Measurements from ENCODE around the gene PAPPA. TPM values are rescaled to one million over a fixed set of nuclear protein-coding genes. Genes with fewer than 3 reads are reported as not detected.

Gene PAPPA
- 0.10 TPM for polyA plus RNA-seq (2012; ENCODE audit: insufficient read depth, insufficient read length)

- H3K4me3 ChIP-seq (ENCODE audit: low read length): no peak within 1 kb of the TSS
- DNase-seq (ENCODE audit: low read depth, low spot score): no peak
Measured at GRCh38 chr9:116153765-116154333, at the start of gene PAPPA. PAPPA (plus strand) TSS chr9:116153791; CDS start chr9:116154173, 382 bp downstream.

GRCh38 chr9:116103976-116104820, 49.4 kb upstream of the PAPPA start:
- H3K4me3 ChIP-seq (ENCODE audit: low read length): no peak overlapping the region
- no peak for DNase-seq (ENCODE audit: low read depth, low spot score)

- H3K4me3 ChIP-seq (ENCODE audit: low read length): no peak overlapping the region
- DNase-seq (ENCODE audit: low read depth, low spot score): peak; percentile 22
Measured at GRCh38 chr9:116112236-116112635, 41.4 kb upstream of the PAPPA start.

- H3K4me3 ChIP-seq (ENCODE audit: low read length): no peak overlapping the region
- DNase-seq (ENCODE audit: low read depth, low spot score): no peak
Measured at GRCh38 chr9:116115761-116116353, 37.7 kb upstream of the PAPPA start.

GRCh38 chr9:116116393-116116792, 37.2 kb upstream of the PAPPA start:
- H3K4me3 ChIP-seq (ENCODE audit: low read length): no peak overlapping the region
- DNase-seq (ENCODE audit: low read depth, low spot score): no peak

- no peak for DNase-seq (ENCODE audit: low read depth, low spot score)
- H3K4me3 ChIP-seq (ENCODE audit: low read length): no peak overlapping the region
Measured at GRCh38 chr9:116123171-116123570, 30.4 kb upstream of the PAPPA start.

- no peak for DNase-seq (ENCODE audit: low read depth, low spot score)
Measured at GRCh38 chr9:116124472-116125040, 29.0 kb upstream of the PAPPA start.

GRCh38 chr9:116133163-116133562, 20.4 kb upstream of the PAPPA start:
- no peak overlapping the region for H3K4me3 ChIP-seq (ENCODE audit: low read length)
- DNase-seq (ENCODE audit: low read depth, low spot score): no peak

More at GRCh38 chr9:116124472-116125040, 29.0 kb upstream of the PAPPA start:
- no peak overlapping the region for H3K4me3 ChIP-seq (ENCODE audit: low read length)

- H3K4me3 ChIP-seq (ENCODE audit: low read length): no peak overlapping the region
- DNase-seq (ENCODE audit: low read depth, low spot score): no peak
Measured at GRCh38 chr9:116134975-116135374, 18.6 kb upstream of the PAPPA start.

GRCh38 chr9:116137010-116137409, 16.6 kb upstream of the PAPPA start:
- H3K4me3 ChIP-seq (ENCODE audit: low read length): no peak overlapping the region
- no peak for DNase-seq (ENCODE audit: low read depth, low spot score)

GRCh38 chr9:116137581-116137980, 16.0 kb upstream of the PAPPA start:
- no peak overlapping the region for H3K4me3 ChIP-seq (ENCODE audit: low read length)

GRCh38 chr9:116141864-116142561, 11.6 kb upstream of the PAPPA start:
- no peak for DNase-seq (ENCODE audit: low read depth, low spot score)
- no peak overlapping the region for H3K4me3 ChIP-seq (ENCODE audit: low read length)

More at GRCh38 chr9:116137581-116137980, 16.0 kb upstream of the PAPPA start:
- no peak for DNase-seq (ENCODE audit: low read depth, low spot score)

- no peak for DNase-seq (ENCODE audit: low read depth, low spot score)
- no peak overlapping the region for H3K4me3 ChIP-seq (ENCODE audit: low read length)
Measured at GRCh38 chr9:116142706-116143492, 10.7 kb upstream of the PAPPA start.

GRCh38 chr9:116144038-116144437, 9.6 kb upstream of the PAPPA start:
- no peak for DNase-seq (ENCODE audit: low read depth, low spot score)
- no peak overlapping the region for H3K4me3 ChIP-seq (ENCODE audit: low read length)

- H3K4me3 ChIP-seq (ENCODE audit: low read length): no peak overlapping the region
- no peak for DNase-seq (ENCODE audit: low read depth, low spot score)
Measured at GRCh38 chr9:116144555-116144954, 9.0 kb upstream of the PAPPA start.

- no peak for DNase-seq (ENCODE audit: low read depth, low spot score)
Measured at GRCh38 chr9:116145036-116145435, 8.6 kb upstream of the PAPPA start.

GRCh38 chr9:116147821-116148220, 5.8 kb upstream of the PAPPA start:
- no peak overlapping the region for H3K4me3 ChIP-seq (ENCODE audit: low read length)

More at GRCh38 chr9:116145036-116145435, 8.6 kb upstream of the PAPPA start:
- no peak overlapping the region for H3K4me3 ChIP-seq (ENCODE audit: low read length)

GRCh38 chr9:116149844-116150243, 3.7 kb upstream of the PAPPA start:
- peak; percentile 14 for DNase-seq (ENCODE audit: low read depth, low spot score)

More at GRCh38 chr9:116147821-116148220, 5.8 kb upstream of the PAPPA start:
- no peak for DNase-seq (ENCODE audit: low read depth, low spot score)

More at GRCh38 chr9:116149844-116150243, 3.7 kb upstream of the PAPPA start:
- no peak overlapping the region for H3K4me3 ChIP-seq (ENCODE audit: low read length)
